Osteoblast (primary cell): ENCODE measurements around the gene SLC22A13. TPM values are rescaled to one million over a fixed set of nuclear protein-coding genes. Genes with fewer than 3 reads are reported as not detected.

Experiments used
- DNase-seq: peaks from one replicate; pipeline ENCODE4 v3.0.0; 2011; ENCODE audit warnings: low spot score, mixed read lengths; ENCODE audit not compliant: insufficient read length; ENCODE audit errors: missing footprints
- H2AFZ ChIP-seq: 2 replicates; pipeline ENCODE4 v1.6.0; 2011; ENCODE audit warnings: mild to moderate bottlenecking, low read length
- H3K27ac ChIP-seq: 2 replicates; pipeline ENCODE4 v1.5.1; 2011; ENCODE audit warnings: mild to moderate bottlenecking, low read depth, low read length, moderate library complexity
- H3K27me3 ChIP-seq: 2 replicates; pipeline ENCODE4 v1.6.0; 2012; ENCODE audit warnings: mild to moderate bottlenecking, control low read depth, inconsistent platforms, low read length, moderate library complexity; ENCODE audit not compliant: insufficient read depth
- H3K36me3 ChIP-seq: 2 replicates; pipeline ENCODE4 v1.5.1; 2011; ENCODE audit warnings: mild to moderate bottlenecking, low read length, control low read depth, moderate library complexity; ENCODE audit not compliant: insufficient read depth
- H3K4me1 ChIP-seq: 2 replicates; pipeline ENCODE4 v1.5.1; 2011; ENCODE audit warnings: mild to moderate bottlenecking, low read length, control low read depth, moderate library complexity; ENCODE audit not compliant: insufficient read depth
- H3K4me2 ChIP-seq: 2 replicates; pipeline ENCODE4 v1.6.0; 2011; ENCODE audit warnings: mild to moderate bottlenecking, low read length; ENCODE audit not compliant: insufficient read depth
- H3K4me3 ChIP-seq: fragments of 200-600 bp; sonication (generic); 3 replicates; pipeline ENCODE4 v1.5.1; 2012; ENCODE audit warnings: mild to moderate bottlenecking, low read length, inconsistent platforms; ENCODE audit not compliant: insufficient read depth
- H3K79me2 ChIP-seq: 2 replicates; pipeline ENCODE4 v1.6.0; 2012; ENCODE audit warnings: mild to moderate bottlenecking, low read length, control low read depth, inconsistent platforms; ENCODE audit not compliant: insufficient read depth
- H3K9me3 ChIP-seq: 2 replicates; pipeline ENCODE4 v1.5.1; 2011; ENCODE audit warnings: low read depth, low read length, control low read depth
- H4K20me1 ChIP-seq: 2 replicates; pipeline ENCODE4 v1.6.0; 2012; ENCODE audit warnings: mild to moderate bottlenecking, low read length, control low read depth; ENCODE audit not compliant: insufficient read depth
- CTCF ChIP-seq: IDR thresholded peaks from 2 replicates; pipeline ENCODE4 v1.5.1; 2011; ENCODE audit warnings: mild to moderate bottlenecking, low read depth, low read length, moderate library complexity; ENCODE audit errors: extremely low read depth
- total RNA-seq: library from RNA; depleted of rRNA; stranded (reverse); fragments of >200 nt; gene quantifications from 2 replicates; pipeline ENCODE4 v1.2.3, GENCODE V29; 2012

SLC22A13 gene
- total RNA-seq, result 0.29 and 0.36 TPM in 2 replicates

- H3K4me2 ChIP-seq, result no peak within 1 kb of the TSS
- no peaks in the 10 kb centered on the region for H4K20me1 ChIP-seq
- no peaks in the 10 kb centered on the region for H3K79me2 ChIP-seq
- H3K4me3 ChIP-seq, result no peak within 1 kb of the TSS
- no peaks in the 10 kb centered on the region for H3K4me1 ChIP-seq
- H3K27me3 ChIP-seq, result no peaks in the 10 kb centered on the region
- no peak for DNase-seq
- no peaks in the 10 kb centered on the region for H3K9me3 ChIP-seq
- TF ChIP-seq CTCF, result no peak
- no peak within 1 kb of the TSS for H3K27ac ChIP-seq
- no peak within 1 kb of the TSS for H2AFZ ChIP-seq
- peaks cover 6% of the 10 kb centered on the region for H3K36me3 ChIP-seq
These were observed at the start of gene SLC22A13 for GRCh38 chr3:38265604-38266307. SLC22A13 (plus strand) TSS chr3:38265812; CDS start chr3:38265861, 49 bp downstream.

GRCh38 chr3:38219609-38220197 lies 45.9 kb upstream of the SLC22A13 start:
- Histone ChIP-seq H4K20me1 (peaks cover 2% of the 10 kb centered on the region), H3K9me3 (no peaks in the 10 kb centered on the region), H3K4me3 (no peak overlapping the region), H3K27me3 (no peaks in the 10 kb centered on the region), H3K36me3 (peaks cover 23% of the 10 kb centered on the region), H2AFZ (no peak overlapping the region), H3K4me2 (no peak overlapping the region), H3K27ac (no peak overlapping the region), H3K4me1 (peaks cover 5% of the 10 kb centered on the region), H3K79me2 (peaks cover 58% of the 10 kb centered on the region)
- no peak for TF ChIP-seq CTCF
- no peak for DNase-seq

- Histone ChIP-seq H3K27me3 (no peaks in the 10 kb centered on the region), H3K4me1 (peaks cover 18% of the 10 kb centered on the region), H3K9me3 (no peaks in the 10 kb centered on the region), H4K20me1 (no peaks in the 10 kb centered on the region), H3K4me3 (no peak overlapping the region), H3K36me3 (peaks cover 25% of the 10 kb centered on the region), H3K4me2 (no peak overlapping the region), H3K79me2 (peaks cover 48% of the 10 kb centered on the region), H2AFZ (no peak overlapping the region), H3K27ac (no peak overlapping the region)
- no peak for DNase-seq
- no peak for TF ChIP-seq CTCF
These were observed 44.6 kb upstream of the SLC22A13 start for GRCh38 chr3:38221005-38221404.

- no peak for TF ChIP-seq CTCF
These were observed 43.5 kb upstream of the SLC22A13 start for GRCh38 chr3:38222032-38222634.

More at GRCh38 chr3:38222032-38222634, 43.5 kb upstream of the SLC22A13 start:
- H3K27ac ChIP-seq, result no peak overlapping the region
- H2AFZ ChIP-seq, result no peak overlapping the region
- H4K20me1 ChIP-seq, result no peaks in the 10 kb centered on the region
- H3K27me3 ChIP-seq, result no peaks in the 10 kb centered on the region
- peaks cover 37% of the 10 kb centered on the region for H3K79me2 ChIP-seq
- peaks cover 26% of the 10 kb centered on the region for H3K4me1 ChIP-seq
- peaks cover 21% of the 10 kb centered on the region for H3K36me3 ChIP-seq
- H3K4me3 ChIP-seq, result no peak overlapping the region
- no peaks in the 10 kb centered on the region for H3K9me3 ChIP-seq
- DNase-seq, result no peak
- no peak overlapping the region for H3K4me2 ChIP-seq
